IMR-90 (cell line): ENCODE data around the gene MS4A2. TPM values are rescaled to one million over a fixed set of nuclear protein-coding genes. Genes with fewer than 3 reads are reported as not detected.
"Not testable (repeated sequence)": the region's sequence is repeated elsewhere in the genome, so short reads cannot be mapped to it uniquely, and the experiment has no call there.

Source experiments
- ATAC-seq: fragments of 200-7000 bp; cut with Tn5 transposase; 2 replicates; pipeline ENCODE4 v1.9.1; 2020; ENCODE audit warnings: low read depth, mild to moderate bottlenecking, moderate library complexity
- BruUV-seq: library from RNA; stranded (reverse); fragments of 400-500 nt; replicated peaks from 2 replicates; lab custom pipeline; 2021; lab: Mats Ljungman, UMichigan
- CTCF ChIA-PET: fragments of 300-600 bp; formaldehyde crosslinking; extraction: SDS; loops from one replicate; lab custom pipeline; 2021; ENCODE audit warnings: antibody characterized with exemption; lab: Yijun Ruan, JAX
- POLR2A ChIA-PET: fragments of 300-600 bp; sonication (Branson Sonifier 250); formaldehyde crosslinking; loops from one replicate; lab custom pipeline; 2022; ENCODE audit warnings: antibody characterized with exemption; ENCODE audit not compliant: unreplicated experiment; lab: Charles Lee
- DNase-seq: peaks from one replicate; pipeline ENCODE4 v3.0.0; 2013
- H2AFZ ChIP-seq: replicated peaks from 2 replicates; pipeline ENCODE3; 2013; ENCODE audit warnings: low read length, mild to moderate bottlenecking; ENCODE audit not compliant: poor library complexity
- H2AK5ac ChIP-seq: 2 replicates; pipeline ENCODE4 v1.6.1; 2013; ENCODE audit warnings: low read depth, low read length, inconsistent platforms
- H2AK9ac ChIP-seq: replicated peaks from 2 replicates; pipeline ENCODE3; 2013; ENCODE audit warnings: mild to moderate bottlenecking, low read depth, low read length, moderate library complexity; ENCODE audit not compliant: poor library complexity
- H2BK120ac ChIP-seq: 2 replicates; pipeline ENCODE4 v1.6.1; 2013; ENCODE audit warnings: low read depth, low read length, inconsistent platforms
- H2BK15ac ChIP-seq: 3 replicates; pipeline ENCODE4 v1.6.1; 2013; ENCODE audit warnings: low read depth, low read length, inconsistent platforms
- H2BK20ac ChIP-seq: 2 replicates; pipeline ENCODE4 v1.6.1; 2013; ENCODE audit warnings: low read depth, mild to moderate bottlenecking, inconsistent platforms, low read length, moderate library complexity
- H2BK5ac ChIP-seq: 2 replicates; pipeline ENCODE4 v1.6.1; 2013; ENCODE audit warnings: mild to moderate bottlenecking, low read depth, low read length, inconsistent platforms; ENCODE audit not compliant: poor library complexity, severe bottlenecking
- H3K14ac ChIP-seq: replicated peaks from 2 replicates; pipeline ENCODE4 v1.6.1; 2013; ENCODE audit warnings: low read depth, low read length, inconsistent platforms
- H3K18ac ChIP-seq: 2 replicates; pipeline ENCODE4 v1.6.1; 2013; ENCODE audit warnings: low read depth, low read length, control low read depth
- H3K23ac ChIP-seq: 2 replicates; pipeline ENCODE4 v1.6.1; 2013; ENCODE audit warnings: low read depth, low read length, inconsistent platforms
- H3K27ac ChIP-seq: 2 replicates; pipeline ENCODE4 v1.5.1; 2013; ENCODE audit warnings: mild to moderate bottlenecking, control low read depth, low read length; ENCODE audit not compliant: insufficient read depth
- H3K27me3 ChIP-seq: 2 replicates; pipeline ENCODE4 v1.6.1; 2013; ENCODE audit warnings: low read length; ENCODE audit not compliant: control insufficient read depth, insufficient read depth
- H3K36me3 ChIP-seq: 2 replicates; pipeline ENCODE4 v1.6.1; 2013; ENCODE audit warnings: low read length, mixed read lengths; ENCODE audit not compliant: control insufficient read depth, insufficient read depth
- H3K4ac ChIP-seq: 2 replicates; pipeline ENCODE4 v1.6.1; 2013; ENCODE audit warnings: low read depth, low read length, inconsistent platforms
- H3K4me1 ChIP-seq: 2 replicates; pipeline ENCODE4 v1.6.1; 2013; ENCODE audit warnings: low read length, mixed read lengths; ENCODE audit not compliant: control insufficient read depth, insufficient read depth
- H3K4me2 ChIP-seq: 2 replicates; pipeline ENCODE4 v1.6.1; 2013; ENCODE audit warnings: low read depth, mild to moderate bottlenecking, control low read depth, low read length, moderate library complexity
- H3K4me3 ChIP-seq: 2 replicates; pipeline ENCODE4 v1.5.1; 2013; ENCODE audit warnings: low read depth, mild to moderate bottlenecking, control low read depth, low read length, moderate library complexity; ENCODE audit not compliant: insufficient read depth
- H3K56ac ChIP-seq: 2 replicates; pipeline ENCODE4 v1.6.1; 2013; ENCODE audit warnings: low read length, inconsistent platforms; ENCODE audit not compliant: insufficient read depth; ENCODE audit errors: extremely low read depth
- H3K79me1 ChIP-seq, 2 experiments: 2 replicates each; pipeline ENCODE4 v1.6.1; 2013; ENCODE audit warnings: low read length in 2 of 2, inconsistent platforms in 1 of 2, low read depth in 1 of 2
- H3K9ac ChIP-seq: 2 replicates; pipeline ENCODE4 v1.6.1; 2013; ENCODE audit warnings: low read depth, low read length, control low read depth
- H3K9me1 ChIP-seq: 2 replicates; pipeline ENCODE4 v1.6.1; 2013; ENCODE audit warnings: low read length, inconsistent platforms; ENCODE audit not compliant: insufficient read depth
- H3K9me3 ChIP-seq: 2 replicates; pipeline ENCODE4 v1.6.1; 2013; ENCODE audit warnings: low read length; ENCODE audit not compliant: control insufficient read depth, insufficient read depth
- H4K20me1 ChIP-seq: 2 replicates; pipeline ENCODE4 v1.6.1; 2013; ENCODE audit warnings: low read length, inconsistent platforms; ENCODE audit not compliant: insufficient read depth
- H4K5ac ChIP-seq: 2 replicates; pipeline ENCODE4 v1.6.1; 2013; ENCODE audit warnings: mild to moderate bottlenecking, low read depth, low read length, control low read depth
- H4K8ac ChIP-seq, 2 experiments: 2 replicates each; pipeline ENCODE4 v1.6.1; 2013; ENCODE audit warnings: low read depth in 2 of 2, low read length in 2 of 2, control low read depth in 1 of 2, inconsistent platforms in 1 of 2
- H4K91ac ChIP-seq: 2 replicates; pipeline ENCODE4 v1.6.1; 2013; ENCODE audit warnings: low read depth, low read length, inconsistent platforms; ENCODE audit not compliant: insufficient read depth
- WGBS, 2 experiments: methylation state at CpG; one replicate each; pipeline versions ENCODE4 v1.1.5 to v1.1.7; 2013; ENCODE audit warnings: missing lambda C conversion rate in 2 of 2; ENCODE audit not compliant: insufficient read length in 1 of 2; ENCODE audit errors: extremely low coverage in 2 of 2; 5-methylcytosine and 5-hydroxymethylcytosine counted together
- dilution Hi-C: fragments of 300-500 bp; cut with HindIII; formaldehyde crosslinking; loops from one replicate; pipeline ENCODE4 v1.14.3; 2018; ENCODE audit warnings: low sequenced_read_pairs; ENCODE audit not compliant: unreplicated experiment
- in situ Hi-C: fragments of 300-500 bp; cut with MboI; formaldehyde crosslinking; loops from 3 replicates; pipeline ENCODE4 v1.14.3; 2019; ENCODE audit warnings: low sequenced_read_pairs, inconsistent platforms, mixed read lengths
- intact Hi-C: fragments of 100-400 bp; cut with micrococcal nuclease; formaldehyde crosslinking; loops from 2 replicates; pipeline ENCODE4 v1.10.0; 2022
- polyA plus RNA-seq, 3 experiments: library from polyadenylated mRNA; depleted of rRNA; stranded (reverse); fragments of >200 nt; gene quantifications; 2 replicates each; pipeline ENCODE4 v1.2.3, GENCODE V29; 2012; ENCODE audit warnings: low replicate concordance in 1 of 3
- total RNA-seq: library from RNA; depleted of rRNA; stranded (reverse); fragments of >200 nt; gene quantifications from 2 replicates; pipeline ENCODE4 v1.2.3, GENCODE V29; 2012

Gene MS4A2
- total and polyA plus RNA-seq, 2 of the 4 experiments (the other 2 are of a cell fraction), result not detected

DNA sequence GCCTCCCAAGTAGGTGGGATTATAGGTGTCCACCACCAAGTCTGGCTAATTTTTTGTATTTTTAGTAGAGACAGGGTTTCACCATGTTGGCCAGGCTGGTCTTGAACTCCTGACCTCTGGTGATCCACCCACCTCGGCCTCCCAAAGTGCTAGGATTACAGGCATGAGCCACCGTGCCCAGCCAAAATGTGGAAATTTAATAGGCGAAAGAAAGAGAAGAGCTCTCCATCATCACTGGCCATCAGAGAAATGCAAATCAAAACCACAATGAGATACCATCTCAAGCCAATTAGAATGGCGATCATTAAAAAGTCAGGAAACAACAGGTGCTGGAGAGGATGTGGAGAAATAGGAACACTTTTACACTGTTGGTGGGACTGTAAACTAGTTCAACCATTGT, 40.4 kb downstream of the MS4A2 start:
- H3K9ac ChIP-seq, ATAC-seq, H3K18ac ChIP-seq, H3K14ac ChIP-seq, H2BK15ac ChIP-seq, H3K9me3 ChIP-seq, in situ Hi-C loops, BruUV-seq, H2BK20ac ChIP-seq, POLR2A ChIA-PET, H3K27ac ChIP-seq, H3K4me2 ChIP-seq, H4K5ac ChIP-seq, H2AK9ac ChIP-seq, H3K4ac ChIP-seq, H4K91ac ChIP-seq, H3K56ac ChIP-seq, dilution Hi-C loops, H3K4me1 ChIP-seq, H3K23ac ChIP-seq, H2AK5ac ChIP-seq, H3K27me3 ChIP-seq, H4K20me1 ChIP-seq, H2BK120ac ChIP-seq, intact Hi-C loops, CTCF ChIA-PET, H3K79me1 ChIP-seq, H2BK5ac ChIP-seq, H3K36me3 ChIP-seq, H2AFZ ChIP-seq, DNase-seq, H4K8ac ChIP-seq, H3K4me3 ChIP-seq, H3K9me1 ChIP-seq: not testable (repeated sequence)
- no CpG with 5 or more reads among the region's 4 CpGs for WGBS, 2 experiments
